H9 (cell line): ENCODE results near the gene MTG2. TPM values are rescaled to one million over a fixed set of nuclear protein-coding genes. Genes with fewer than 3 reads are reported as not detected.
A peak's percentile ranks its signal among the peaks of the same experiment; 100 is the strongest.

ENCODE experiments used
- DNase-seq: peaks from one replicate; pipeline ENCODE4 v3.0.0-alpha.2; 2017
- H2AFZ ChIP-seq: one replicate; pipeline ENCODE4 v1.6.1; 2013; ENCODE audit warnings: mild to moderate bottlenecking, low read length, control low read depth, moderate library complexity
- H2AK5ac ChIP-seq: 2 replicates; pipeline ENCODE4 v1.6.1; 2013; ENCODE audit warnings: low read length, control low read depth, mixed read lengths; ENCODE audit not compliant: insufficient read length
- H2BK120ac ChIP-seq: one replicate; pipeline ENCODE4 v1.6.1; 2013; ENCODE audit warnings: low read depth, mild to moderate bottlenecking, low read length, control low read depth, inconsistent platforms; ENCODE audit not compliant: poor library complexity, severe bottlenecking
- H2BK12ac ChIP-seq: 2 replicates; pipeline ENCODE4 v1.6.1; 2013; ENCODE audit warnings: low read length, control low read depth, mixed read lengths, low read depth; ENCODE audit not compliant: insufficient read length
- H2BK15ac ChIP-seq: 2 replicates; pipeline ENCODE4 v1.6.1; 2013; ENCODE audit warnings: low read depth, low read length, control low read depth
- H2BK20ac ChIP-seq: one replicate; pipeline ENCODE4 v1.6.1; 2013; ENCODE audit warnings: low read depth, mild to moderate bottlenecking, low read length, control low read depth, inconsistent platforms; ENCODE audit not compliant: poor library complexity, severe bottlenecking
- H2BK5ac ChIP-seq: 2 replicates; pipeline ENCODE4 v1.6.1; 2013; ENCODE audit warnings: low read length, control low read depth, mixed read lengths; ENCODE audit not compliant: insufficient read length
- H3K14ac ChIP-seq: 2 replicates; pipeline ENCODE4 v1.6.1; 2013; ENCODE audit warnings: low read length, control low read depth; ENCODE audit not compliant: insufficient read depth
- H3K18ac ChIP-seq: 2 replicates; pipeline ENCODE4 v1.6.1; 2013; ENCODE audit warnings: low read depth, mild to moderate bottlenecking, mixed read lengths, low read length, control low read depth; ENCODE audit not compliant: insufficient read length
- H3K23ac ChIP-seq: 2 replicates; pipeline ENCODE4 v1.6.1; 2013; ENCODE audit warnings: low read length, control low read depth, mixed read lengths, low read depth; ENCODE audit not compliant: insufficient read length
- H3K23me2 ChIP-seq: 2 replicates; pipeline ENCODE4 v1.6.1; 2013; ENCODE audit warnings: low read depth, mild to moderate bottlenecking, mixed read lengths, low read length, control low read depth; ENCODE audit not compliant: insufficient read length, poor library complexity, severe bottlenecking
- H3K27ac ChIP-seq: 2 replicates; pipeline ENCODE4 v1.5.1; 2013; ENCODE audit warnings: low read length, control low read depth, mixed read lengths, low read depth; ENCODE audit not compliant: insufficient read length
- H3K27me3 ChIP-seq: 2 replicates; pipeline ENCODE4 v1.6.1; 2013; ENCODE audit warnings: low read length, control low read depth, inconsistent platforms; ENCODE audit not compliant: insufficient read depth
- H3K4ac ChIP-seq: 2 replicates; pipeline ENCODE4 v1.6.1; 2013; ENCODE audit warnings: low read depth, mild to moderate bottlenecking, control low read depth, inconsistent platforms, low read length, moderate library complexity
- H3K4me1 ChIP-seq: 2 replicates; pipeline ENCODE4 v1.6.1; 2013; ENCODE audit warnings: low read length, control low read depth, inconsistent platforms; ENCODE audit not compliant: insufficient read depth
- H3K4me2 ChIP-seq: 2 replicates; pipeline ENCODE4 v1.6.1; 2013; ENCODE audit warnings: low read length, control low read depth, mixed read lengths; ENCODE audit not compliant: insufficient read length, insufficient read depth
- H3K56ac ChIP-seq: 2 replicates; pipeline ENCODE4 v1.6.1; 2013; ENCODE audit warnings: low read depth, mild to moderate bottlenecking, mixed read lengths, low read length, control low read depth; ENCODE audit not compliant: insufficient read length
- H3K79me1 ChIP-seq: 2 replicates; pipeline ENCODE4 v1.6.1; 2013; ENCODE audit warnings: low read depth, mild to moderate bottlenecking, moderate library complexity, low read length, control low read depth, inconsistent platforms; ENCODE audit not compliant: insufficient read depth, poor library complexity, severe bottlenecking
- H3K79me2 ChIP-seq: 2 replicates; pipeline ENCODE4 v1.6.1; 2013; ENCODE audit warnings: low read length, control low read depth, inconsistent platforms; ENCODE audit not compliant: insufficient read depth
- H3K9ac ChIP-seq: 2 replicates; pipeline ENCODE4 v1.6.1; 2013; ENCODE audit warnings: low read length, control low read depth, mixed read lengths; ENCODE audit not compliant: insufficient read length; ENCODE audit errors: extremely low read depth
- H3K9me3 ChIP-seq: one replicate; pipeline ENCODE4 v1.6.1; 2013; ENCODE audit warnings: low read depth, low read length, inconsistent platforms; ENCODE audit not compliant: control insufficient read depth
- H3T11ph ChIP-seq: one replicate; pipeline ENCODE4 v1.6.1; 2013; ENCODE audit warnings: mild to moderate bottlenecking, low read length, control low read depth, inconsistent platforms
- H4K20me1 ChIP-seq: one replicate; pipeline ENCODE4 v1.6.1; 2013; ENCODE audit not compliant: control insufficient read depth, insufficient read length, insufficient read depth
- H4K5ac ChIP-seq: 2 replicates; pipeline ENCODE4 v1.6.1; 2013; ENCODE audit warnings: low read depth, mild to moderate bottlenecking, mixed read lengths, low read length, control low read depth; ENCODE audit not compliant: insufficient read length
- H4K8ac ChIP-seq: replicated peaks from 2 replicates; pipeline ENCODE4 v1.6.1; 2013; ENCODE audit warnings: low read length, control low read depth, mixed read lengths, low read depth; ENCODE audit not compliant: insufficient read length
- H4K91ac ChIP-seq: 2 replicates; pipeline ENCODE4 v1.6.1; 2013; ENCODE audit warnings: low read depth, mild to moderate bottlenecking, moderate library complexity, mixed read lengths, low read length, control low read depth; ENCODE audit not compliant: insufficient read length
- H3K27ac Mint-ChIP-seq, 3 experiments: 2 replicates in 2 of 3; 3 replicates in 1 of 3; pipeline ENCODE4 v1.8.0; 2020 to 2021; ENCODE audit warnings: mixed read lengths in 3 of 3, mild to moderate bottlenecking in 1 of 3, moderate library complexity in 1 of 3
- H3K27me3 Mint-ChIP-seq: 2 replicates; pipeline ENCODE4 v1.8.0; 2021; ENCODE audit warnings: low read depth, mild to moderate bottlenecking, moderate library complexity, mixed read lengths
- H3K36me3 Mint-ChIP-seq, 3 experiments: 2 replicates in 2 of 3; 3 replicates in 1 of 3; pipeline ENCODE4 v1.8.0; 2020 to 2021; ENCODE audit warnings: low read depth in 3 of 3, mixed read lengths in 3 of 3; ENCODE audit not compliant: insufficient read depth in 1 of 3
- H3K4me1 Mint-ChIP-seq, 2 experiments: 2 replicates each; pipeline ENCODE4 v1.8.0; 2020; ENCODE audit warnings: mixed read lengths in 2 of 2
- H3K4me3 Mint-ChIP-seq, 2 experiments: 2 replicates in 1 of 2; 3 replicates in 1 of 2; pipeline ENCODE4 v1.8.0; 2020 to 2021; ENCODE audit warnings: mild to moderate bottlenecking in 2 of 2, mixed read lengths in 2 of 2, moderate library complexity in 1 of 2
- H3K9me3 Mint-ChIP-seq, 2 experiments: 2 replicates in 1 of 2; 3 replicates in 1 of 2; pipeline ENCODE4 v1.8.0; 2020; ENCODE audit warnings: mild to moderate bottlenecking in 2 of 2, mixed read lengths in 2 of 2, moderate library complexity in 1 of 2
- WGBS: extraction: QIAGEN DNeasy Blood & Tissue Kit; methylation state at CpG from one replicate; pipeline ENCODE4 v1.1.7; 2013; ENCODE audit warnings: missing lambda C conversion rate, low lambda C conversion rate, mixed read lengths; ENCODE audit not compliant: insufficient read length; ENCODE audit errors: extremely low coverage; 5-methylcytosine and 5-hydroxymethylcytosine counted together
- total RNA-seq: library from RNA; stranded (reverse); gene quantifications from 2 replicates; pipeline ENCODE4 v1.2.1, GENCODE V29; 2021
- TF ChIP-seq, protein P1 (sequence below): fragments of 200-600 bp; sonication (generic); conservative IDR thresholded peaks from 3 replicates; pipeline ENCODE4 v1.8.0; 2021; ENCODE audit warnings: antibody characterized with exemption, mild to moderate bottlenecking

MTG2 gene
- total RNA-seq, 1 experiment from 2014 or later: 25.1 TPM

- Mint-ChIP-seq H3K36me3 (peaks cover 36 to 46% (median 36%) of the 10 kb centered on the region in 3 experiments), H3K4me3 (peak within 1 kb of the TSS; percentile 84 to 92), H3K27ac (peak within 1 kb of the TSS in 2 of 3 experiments; percentile 94 to 96; a peak in 5 of 7 replicates), H3K9me3 (no peaks in the 10 kb centered on the region; a peak in 1 of 5 replicates), H3K27me3 (no peaks in the 10 kb centered on the region), H3K4me1 (peaks cover 31 to 34% of the 10 kb centered on the region in 2 experiments)
- H2AK5ac ChIP-seq: no peak within 1 kb of the TSS
- no peak within 1 kb of the TSS for H3T11ph ChIP-seq
- H3K23me2 ChIP-seq: peaks cover 7% of the 10 kb centered on the region
- no peak within 1 kb of the TSS for H4K8ac ChIP-seq
- no CpG with 5 or more reads among the region's 148 CpGs for WGBS
- peak within 1 kb of the TSS; percentile 81 for H3K9ac ChIP-seq
- TF ChIP-seq, protein P1, sequence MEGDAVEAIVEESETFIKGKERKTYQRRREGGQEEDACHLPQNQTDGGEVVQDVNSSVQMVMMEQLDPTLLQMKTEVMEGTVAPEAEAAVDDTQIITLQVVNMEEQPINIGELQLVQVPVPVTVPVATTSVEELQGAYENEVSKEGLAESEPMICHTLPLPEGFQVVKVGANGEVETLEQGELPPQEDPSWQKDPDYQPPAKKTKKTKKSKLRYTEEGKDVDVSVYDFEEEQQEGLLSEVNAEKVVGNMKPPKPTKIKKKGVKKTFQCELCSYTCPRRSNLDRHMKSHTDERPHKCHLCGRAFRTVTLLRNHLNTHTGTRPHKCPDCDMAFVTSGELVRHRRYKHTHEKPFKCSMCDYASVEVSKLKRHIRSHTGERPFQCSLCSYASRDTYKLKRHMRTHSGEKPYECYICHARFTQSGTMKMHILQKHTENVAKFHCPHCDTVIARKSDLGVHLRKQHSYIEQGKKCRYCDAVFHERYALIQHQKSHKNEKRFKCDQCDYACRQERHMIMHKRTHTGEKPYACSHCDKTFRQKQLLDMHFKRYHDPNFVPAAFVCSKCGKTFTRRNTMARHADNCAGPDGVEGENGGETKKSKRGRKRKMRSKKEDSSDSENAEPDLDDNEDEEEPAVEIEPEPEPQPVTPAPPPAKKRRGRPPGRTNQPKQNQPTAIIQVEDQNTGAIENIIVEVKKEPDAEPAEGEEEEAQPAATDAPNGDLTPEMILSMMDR: no peak; the same call in 2 of the 3 replicates
- DNase-seq: peak; percentile 72
- peaks cover 11% of the 10 kb centered on the region for H3K79me1 ChIP-seq
- H2BK12ac ChIP-seq: no peak within 1 kb of the TSS
- peak within 1 kb of the TSS; percentile 70 for H3K14ac ChIP-seq
- no peak within 1 kb of the TSS for H2BK5ac ChIP-seq
- no peak within 1 kb of the TSS for H2AFZ ChIP-seq
- H3K27me3 ChIP-seq: no peaks in the 10 kb centered on the region
- no peaks in the 10 kb centered on the region for H3K4me1 ChIP-seq
- no peak within 1 kb of the TSS for H3K27ac ChIP-seq
- no peaks in the 10 kb centered on the region for H4K20me1 ChIP-seq
- no peak within 1 kb of the TSS for H3K23ac ChIP-seq
- H2BK20ac ChIP-seq: no peak within 1 kb of the TSS
- peak within 1 kb of the TSS; percentile 68 for H3K4me2 ChIP-seq
- no peak within 1 kb of the TSS for H4K91ac ChIP-seq
- H3K18ac ChIP-seq: peak within 1 kb of the TSS; percentile 67
- H3K4ac ChIP-seq: no peak within 1 kb of the TSS
- H3K9me3 ChIP-seq: no peaks in the 10 kb centered on the region
- no peak within 1 kb of the TSS for H2BK120ac ChIP-seq
- no peak within 1 kb of the TSS; the same call in 1 of the 2 replicates for H2BK15ac ChIP-seq
- peaks cover 48% of the 10 kb centered on the region for H3K79me2 ChIP-seq
- no peak within 1 kb of the TSS for H3K56ac ChIP-seq
- no peak within 1 kb of the TSS for H4K5ac ChIP-seq
Measured at GRCh38 chr20:62143081-62143956, 39.5 kb upstream of the MTG2 start, which contains the start of the genes PSMA7 and SS18L1. Gene PSMA7, minus strand, starts transcription at chr20:62143394. Its CDS starts 91 bp downstream, at chr20:62143303. Gene SS18L1, plus strand, starts transcription at chr20:62143769. Its CDS starts 52 bp downstream, at chr20:62143821.
